GM12892 (cell line): ENCODE measurements around the gene PPM1H.

Experiments
- DNase-seq: peaks from one replicate; pipeline ENCODE4 v3.0.0; 2011; ENCODE audit not compliant: insufficient read length
- FAIRE-seq: peaks from 2 replicates; lab custom pipeline; 2011; peaks lifted over from hg19 to GRCh38; lab: Jason Lieb, UNC
- POLR2A ChIP-seq: IDR thresholded peaks from 2 replicates; pipeline ENCODE4 v1.6.1; 2011; ENCODE audit warnings: low read depth, low read length, control low read depth
- POLR2AphosphoS5 ChIP-seq: IDR thresholded peaks from 2 replicates; pipeline ENCODE4 v1.6.1; 2011; ENCODE audit warnings: low read depth, low read length, control low read depth
- TAF1 ChIP-seq: IDR thresholded peaks from 2 replicates; pipeline ENCODE4 v1.6.1; 2011; ENCODE audit warnings: low read depth, mild to moderate bottlenecking, control low read depth, low read length, borderline replicate concordance

Gene PPM1H

DNA sequence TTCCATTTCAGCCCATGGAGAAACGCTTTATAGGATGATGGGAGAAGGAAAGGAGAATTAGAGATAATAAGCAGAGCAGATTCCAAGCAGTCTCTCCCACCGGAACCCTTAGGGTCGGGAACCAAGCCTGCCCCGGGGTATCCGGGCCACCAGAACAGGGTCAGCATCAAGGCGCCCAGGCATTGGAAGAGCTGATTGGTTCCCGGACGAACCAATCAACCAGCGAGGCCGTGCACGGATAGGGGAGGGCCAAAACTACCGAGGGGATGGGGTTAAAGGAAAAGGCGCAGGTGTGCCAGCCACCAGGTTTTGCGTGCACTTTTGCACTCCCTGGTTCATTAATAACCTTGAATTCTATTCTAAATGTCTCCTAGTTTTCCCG, 1.7 kb downstream of the PPM1H start:
- FAIRE-seq (no peak), DNase-seq (no peak)
- TF ChIP-seq TAF1 (no peak), POLR2A (no peak), POLR2AphosphoS5 (no peak)

DNA sequence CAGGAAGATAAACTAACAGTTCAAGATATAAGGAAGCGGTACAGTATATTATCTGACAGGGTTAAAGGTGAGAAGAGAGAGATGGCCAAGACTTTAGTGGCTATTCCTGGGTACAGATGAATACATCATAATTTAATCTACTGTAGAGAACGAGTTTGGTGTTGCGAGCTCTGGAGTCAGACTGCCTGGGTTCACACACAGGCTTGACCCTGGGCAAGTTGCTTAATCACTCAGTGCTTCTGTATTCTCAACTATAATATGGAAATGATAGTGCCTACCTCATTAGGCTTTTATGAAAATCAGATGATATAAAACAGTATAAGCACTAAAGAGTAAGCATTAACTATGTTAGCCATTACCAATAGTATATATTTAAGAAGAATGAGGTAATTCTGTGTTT, 3.5 kb downstream of the PPM1H start:
- no peak for FAIRE-seq

DNA sequence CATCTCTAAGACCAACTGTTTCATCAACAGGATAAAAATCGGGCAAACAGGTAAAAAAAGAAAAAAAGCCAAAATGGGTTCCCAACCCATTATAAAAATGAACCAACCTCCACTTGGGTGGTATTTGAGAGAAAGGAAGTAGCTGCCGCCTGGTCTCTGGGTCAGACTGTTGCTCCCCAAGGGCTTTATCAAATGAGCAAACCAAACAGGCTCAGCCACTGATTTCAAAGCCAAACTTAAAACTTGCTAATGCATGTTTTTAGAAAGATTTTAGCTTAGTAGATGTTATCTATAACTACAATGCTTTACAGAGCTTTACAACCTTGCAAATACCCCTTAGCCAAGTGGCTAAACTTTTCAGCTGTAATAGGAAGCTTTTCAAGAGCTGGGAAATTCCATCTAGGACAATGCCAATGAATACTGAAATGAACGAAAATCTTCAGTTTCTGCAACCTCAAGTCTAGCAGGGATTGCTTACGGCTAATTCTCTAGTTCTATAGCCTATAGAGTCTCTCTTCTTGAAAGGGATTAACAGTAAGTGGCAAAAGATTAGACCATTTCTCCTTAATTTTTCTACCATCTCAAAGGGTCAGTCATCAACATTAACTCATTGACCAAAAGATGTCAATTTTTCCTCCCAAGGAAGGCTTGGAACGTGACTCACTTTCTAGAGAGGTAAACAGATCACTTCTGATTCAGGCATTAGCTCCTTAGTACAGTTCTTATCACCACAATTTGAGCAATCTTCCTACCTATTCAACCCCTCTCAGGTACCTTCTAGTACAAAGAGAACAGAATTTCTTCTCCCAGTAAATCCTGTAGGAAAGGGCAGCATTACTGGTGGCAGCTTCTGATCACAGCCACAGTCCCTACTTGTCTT, 4.2 kb downstream of the PPM1H start:
- FAIRE-seq (no peak), DNase-seq (no peak)
- no peak for TF ChIP-seq TAF1
- TF ChIP-seq POLR2AphosphoS5: no peak
- no peak for TF ChIP-seq POLR2A

More for the DNA sequence above, 3.5 kb downstream of the PPM1H start:
- no peak for DNase-seq
- no peak for TF ChIP-seq POLR2A
- no peak for TF ChIP-seq POLR2AphosphoS5
- TF ChIP-seq TAF1: no peak

DNA sequence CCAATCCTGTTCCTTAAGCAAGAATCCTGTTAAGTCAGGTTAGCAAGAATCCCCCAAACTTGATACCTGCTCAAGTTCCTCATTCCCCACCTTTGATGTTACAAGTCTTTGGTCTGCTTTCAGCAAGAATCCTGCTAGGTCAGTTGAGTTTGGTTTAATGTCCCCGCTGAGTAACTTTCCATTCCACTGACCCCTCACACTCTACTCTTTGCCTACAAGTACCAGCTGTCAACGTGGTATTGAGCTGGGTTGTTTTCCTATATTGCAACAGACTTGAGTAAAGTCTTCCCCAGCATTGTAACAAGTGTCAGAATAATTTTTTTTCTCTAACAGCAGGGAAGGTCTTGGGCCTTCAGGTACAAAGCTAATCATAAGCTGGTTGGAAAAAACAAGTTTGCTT, 6.3 kb downstream of the PPM1H start:
- no peak for TF ChIP-seq POLR2A
- no peak for TF ChIP-seq TAF1
- no peak for TF ChIP-seq POLR2AphosphoS5
- DNase-seq: no peak
- FAIRE-seq: no peak

DNA sequence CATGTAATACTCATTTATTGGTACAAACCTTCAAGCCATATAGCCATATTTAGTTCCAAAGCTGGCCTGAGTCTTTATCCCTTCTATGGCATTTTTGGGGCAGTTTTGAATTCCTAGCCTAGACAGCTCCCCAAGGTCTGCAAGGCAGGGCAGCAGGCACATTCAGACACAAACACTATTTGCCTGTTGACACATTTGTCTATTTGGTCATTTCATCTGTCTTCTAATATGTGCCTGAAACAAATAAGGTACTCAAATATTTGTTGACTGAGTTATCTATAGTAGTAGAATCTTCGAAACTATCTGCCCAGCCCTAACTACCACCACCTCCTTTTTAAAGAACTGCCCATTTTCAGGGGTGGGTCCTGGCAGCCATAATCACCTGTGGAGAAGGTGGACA, 9.3 kb downstream of the PPM1H start:
- no peak for FAIRE-seq
- no peak for DNase-seq

DNA sequence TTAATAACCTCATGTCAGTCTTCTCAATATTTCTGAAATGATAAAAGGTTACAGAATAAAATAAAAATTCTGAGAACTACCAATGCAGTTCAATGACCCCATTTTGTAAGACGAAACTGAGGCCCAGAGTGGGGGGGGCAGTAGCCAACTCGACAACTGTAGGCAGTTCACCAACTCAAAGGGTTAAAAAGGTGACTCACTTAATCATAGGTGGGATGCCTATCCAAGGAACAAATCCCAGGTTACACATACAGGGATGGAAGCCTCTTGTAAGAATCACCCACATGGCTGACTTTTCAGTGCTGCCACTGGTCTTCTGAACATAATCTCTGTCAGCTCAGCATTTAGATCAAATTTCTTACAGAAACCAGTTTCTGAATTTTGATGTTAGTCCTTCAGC, 10.9 kb downstream of the PPM1H start:
- no peak for DNase-seq
- no peak for FAIRE-seq
- TF ChIP-seq POLR2AphosphoS5 (no peak), POLR2A (no peak), TAF1 (no peak)

More for the DNA sequence above, 9.3 kb downstream of the PPM1H start:
- no peak for TF ChIP-seq POLR2A

DNA sequence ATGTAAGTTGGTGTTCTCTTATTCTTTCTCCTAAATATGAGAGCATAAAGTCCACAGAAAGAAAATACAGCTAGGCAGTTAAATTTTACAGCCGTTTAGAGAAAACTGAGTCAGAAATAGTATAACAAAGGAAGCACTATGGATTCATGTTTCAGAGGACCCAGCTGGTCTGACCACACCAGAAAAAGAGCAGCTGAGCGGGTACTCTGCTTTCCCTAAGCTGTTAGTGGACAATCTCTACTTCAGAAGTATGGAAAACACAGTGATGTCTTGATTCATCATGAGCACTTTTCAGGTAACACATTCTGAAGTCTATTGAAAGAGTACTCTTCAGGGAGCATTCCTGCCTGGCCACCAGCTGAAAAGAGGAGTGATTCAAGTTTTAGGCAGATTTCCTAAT, 12.4 kb downstream of the PPM1H start:
- DNase-seq (no peak), FAIRE-seq (no peak)
- TF ChIP-seq POLR2AphosphoS5 (no peak), POLR2A (no peak), TAF1 (no peak)

DNA sequence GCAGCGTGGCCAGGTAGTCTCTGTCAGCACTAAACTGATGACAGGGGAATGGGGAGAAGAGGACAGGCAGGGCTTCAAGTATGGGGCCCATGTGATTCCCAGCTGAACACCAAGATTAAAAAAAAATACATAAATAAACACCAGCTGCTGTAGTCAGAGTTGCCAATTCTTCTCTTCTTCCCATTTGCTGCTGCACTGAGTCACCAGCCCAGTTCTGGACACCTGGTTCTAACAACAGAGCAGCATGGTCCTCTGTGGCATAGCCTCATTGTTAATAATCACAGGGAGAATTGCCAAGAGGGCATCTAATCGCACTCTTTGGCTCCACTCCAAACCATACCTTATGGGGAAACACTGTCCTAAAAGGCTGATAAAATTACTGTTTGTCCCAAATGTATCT, 15.1 kb downstream of the PPM1H start:
- no peak for FAIRE-seq
- DNase-seq: no peak
- TF ChIP-seq TAF1 (no peak), POLR2AphosphoS5 (no peak), POLR2A (no peak)

DNA sequence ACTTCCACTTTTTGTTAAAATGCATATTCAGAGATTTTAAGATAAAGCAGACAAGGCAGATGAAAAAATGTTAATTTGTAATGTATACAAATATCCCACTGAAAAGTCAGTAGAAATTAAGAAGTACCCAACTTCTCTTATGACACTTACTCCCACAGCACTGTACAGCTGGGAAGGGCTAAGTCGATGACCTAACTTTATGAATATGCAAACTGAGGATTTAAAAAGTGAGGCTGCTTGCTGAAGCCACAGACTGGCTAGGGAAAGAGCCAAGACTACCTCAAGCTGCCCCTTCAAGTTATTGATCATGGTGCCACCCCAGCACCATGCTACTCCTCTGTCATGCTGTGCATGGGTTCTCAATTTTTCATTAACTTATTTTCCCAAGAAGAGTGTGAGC, 17.0 kb downstream of the PPM1H start:
- no peak for DNase-seq
- TF ChIP-seq TAF1: no peak
- no peak for TF ChIP-seq POLR2AphosphoS5
- TF ChIP-seq POLR2A: no peak
- no peak for FAIRE-seq

DNA sequence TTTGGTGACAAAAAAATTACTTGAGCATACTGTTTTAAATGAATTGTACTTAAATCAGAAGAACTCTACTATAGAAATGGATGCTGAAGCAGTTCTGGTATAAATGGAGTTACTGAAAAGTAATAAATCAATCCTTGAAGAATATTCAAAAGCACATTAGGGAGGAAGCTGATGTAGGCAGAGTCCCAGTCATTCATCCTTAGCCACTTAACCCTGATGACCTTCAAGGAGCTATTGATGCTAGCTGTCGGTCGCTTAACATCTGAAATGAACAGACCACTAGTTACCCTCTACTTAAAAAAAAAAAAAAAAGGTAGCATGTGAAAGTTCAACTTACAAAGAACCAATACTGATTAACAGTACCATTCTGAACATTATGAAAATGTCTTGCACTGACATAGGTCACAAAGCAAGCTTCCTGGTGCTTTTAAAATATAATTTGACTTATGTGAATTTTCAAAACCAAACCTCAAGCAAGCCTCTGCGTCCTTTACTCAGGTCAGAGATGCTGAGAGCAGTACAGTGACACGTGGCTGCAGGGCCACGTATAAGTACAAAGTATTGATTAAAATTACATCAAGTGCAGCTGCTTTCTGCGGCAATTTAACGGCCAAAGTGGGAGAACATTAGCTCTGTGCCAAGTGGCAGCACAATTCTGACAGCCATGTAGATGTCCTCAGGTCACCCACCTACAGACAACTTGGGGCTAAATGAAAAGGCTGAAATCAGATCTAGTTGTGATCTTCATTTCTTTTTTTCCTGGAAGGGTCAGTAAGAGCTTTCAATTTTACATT, 18.1 kb downstream of the PPM1H start:
- no peak for TF ChIP-seq POLR2AphosphoS5
- no peak for TF ChIP-seq TAF1
- TF ChIP-seq POLR2A: no peak
- no peak for DNase-seq

DNA sequence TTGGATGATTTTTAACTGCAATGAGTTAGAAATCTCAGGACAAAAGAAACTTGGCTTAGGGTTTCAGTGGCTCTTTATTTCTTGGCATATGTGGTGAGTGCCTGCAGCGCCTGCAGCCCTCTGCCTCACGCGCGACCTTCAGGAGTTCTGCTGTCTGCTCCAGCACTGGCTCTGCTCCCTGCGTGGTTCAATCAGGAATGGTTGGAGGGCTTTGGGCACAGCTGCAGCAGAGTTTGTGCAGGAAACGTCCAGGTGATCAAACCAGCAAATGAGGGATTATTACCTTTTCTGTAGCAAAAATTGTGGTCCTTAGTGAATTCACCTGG, 19.8 kb downstream of the PPM1H start:
- DNase-seq (no peak), FAIRE-seq (no peak)
- TF ChIP-seq POLR2A (no peak), POLR2AphosphoS5 (no peak), TAF1 (no peak)

More for the DNA sequence above, 18.1 kb downstream of the PPM1H start:
- no peak for FAIRE-seq
